ENCODE data around the gene TRIM14.

The TRIM14 gene

GRCh38 chr9:98118640-98119601 lies at the start of gene TRIM14:
TSS of gene TRIM14 (minus strand) at chr9:98119222. CDS start at chr9:98119188, 34 bp downstream.
- peak; percentile 11 for DNase-seq (ENCODE audit: low spot score)

GRCh38 chr9:98168153-98168780 lies 49.2 kb upstream of the TRIM14 start:
- peak; percentile 82 for DNase-seq (ENCODE audit: low spot score)

- DNase-seq (ENCODE audit: low spot score): no peak
Measured at GRCh38 chr9:98164912-98165311, 45.9 kb upstream of the TRIM14 start.

- no peak for DNase-seq (ENCODE audit: low spot score)
Measured at GRCh38 chr9:98162613-98163012, 43.6 kb upstream of the TRIM14 start.

- DNase-seq (ENCODE audit: low spot score): no peak
Measured at GRCh38 chr9:98161851-98162250, 42.8 kb upstream of the TRIM14 start.

GRCh38 chr9:98159790-98160189 lies 40.8 kb upstream of the TRIM14 start:
- no peak for DNase-seq (ENCODE audit: low spot score)

- no peak for DNase-seq (ENCODE audit: low spot score)
Measured at GRCh38 chr9:98159301-98159700, 40.3 kb upstream of the TRIM14 start.

GRCh38 chr9:98158071-98158831 lies 39.2 kb upstream of the TRIM14 start:
- DNase-seq (ENCODE audit: low spot score): no peak

GRCh38 chr9:98157372-98157771 lies 38.4 kb upstream of the TRIM14 start:
- no peak for DNase-seq (ENCODE audit: low spot score)

- DNase-seq (ENCODE audit: low spot score): no peak
Measured at GRCh38 chr9:98154678-98155077, 35.7 kb upstream of the TRIM14 start.

- no peak for DNase-seq (ENCODE audit: low spot score)
Measured at GRCh38 chr9:98152526-98152925, 33.5 kb upstream of the TRIM14 start.

GRCh38 chr9:98150721-98151120 lies 31.7 kb upstream of the TRIM14 start:
- DNase-seq (ENCODE audit: low spot score): no peak

GRCh38 chr9:98150164-98150563 lies 31.1 kb upstream of the TRIM14 start:
- no peak for DNase-seq (ENCODE audit: low spot score)

- no peak for DNase-seq (ENCODE audit: low spot score)
Measured at GRCh38 chr9:98149422-98149821, 30.4 kb upstream of the TRIM14 start.

- no peak for DNase-seq (ENCODE audit: low spot score)
Measured at GRCh38 chr9:98148486-98148885, 29.5 kb upstream of the TRIM14 start.

GRCh38 chr9:98147582-98147981 lies 28.6 kb upstream of the TRIM14 start:
- DNase-seq (ENCODE audit: low spot score): no peak

GRCh38 chr9:98146101-98146991 lies 27.3 kb upstream of the TRIM14 start:
- no peak for DNase-seq (ENCODE audit: low spot score)

- no peak for DNase-seq (ENCODE audit: low spot score)
Measured at GRCh38 chr9:98144631-98145030, 25.6 kb upstream of the TRIM14 start.

- no peak for DNase-seq (ENCODE audit: low spot score)
Measured at GRCh38 chr9:98144076-98144475, 25.1 kb upstream of the TRIM14 start.

- peak; percentile 17 for DNase-seq (ENCODE audit: low spot score)
Measured at GRCh38 chr9:98142925-98143481, 24.0 kb upstream of the TRIM14 start.

Data from cerebellar cortex (tissue), 1 donor.